Measurements from ENCODE around the gene GRK5. TPM values are rescaled to one million over a fixed set of nuclear protein-coding genes. Genes with fewer than 3 reads are reported as not detected.

GRK5 gene
- total RNA-seq, 2 experiments from 2014 or later = 11.4 to 13.3 TPM

- ChIA-PET CTCF (no interaction called here), POLR2A (no interaction called here)
These were observed 188.8 kb downstream of the GRK5 start for GRCh38 chr10:119396008-119396708.

GRCh38 chr10:119396709-119397071 lies 189.3 kb downstream of the GRK5 start:
- ChIA-PET CTCF (no interaction called here), POLR2A (no interaction called here)

GRCh38 chr10:119397416-119397815 lies 190.0 kb downstream of the GRK5 start:
- CTCF ChIA-PET = no interaction called here

GRCh38 chr10:119398996-119399395 lies 191.6 kb downstream of the GRK5 start:
- POLR2A ChIA-PET = no interaction called here
- CTCF ChIA-PET = interaction anchor here (0.5 kb wide), 1 partner anchor 480 kb away, joined by 5 read pairs; no protein-coding TSS in a partner anchor

More at GRCh38 chr10:119397416-119397815, 190.0 kb downstream of the GRK5 start:
- POLR2A ChIA-PET = no interaction called here

- ChIA-PET POLR2A (no interaction called here), CTCF (no interaction called here)
These were observed 192.1 kb downstream of the GRK5 start for GRCh38 chr10:119399466-119399865.

GRCh38 chr10:119401671-119402395 lies 194.5 kb downstream of the GRK5 start:
- ChIA-PET POLR2A (no interaction called here), CTCF (no interaction called here)

- CTCF ChIA-PET = no interaction called here
- POLR2A ChIA-PET = no interaction called here
These were observed 196.6 kb downstream of the GRK5 start for GRCh38 chr10:119403921-119404320.

GRCh38 chr10:119404719-119405519 lies 197.5 kb downstream of the GRK5 start:
- ChIA-PET POLR2A (interaction anchor here (0.6 kb wide), 1 partner anchor 95 kb away, joined by 4 read pairs; no protein-coding TSS in a partner anchor), CTCF (interaction anchor here (1.0 kb wide), 1 partner anchor 120 kb away, joined by 4 read pairs; no protein-coding TSS in a partner anchor)

- ChIA-PET POLR2A (interaction anchor here (0.6 kb wide), 1 partner anchor 95 kb away, joined by 4 read pairs; no protein-coding TSS in a partner anchor), CTCF (interaction anchor here (1.0 to 1.4 kb wide), 2 partner anchors 120 to 206 kb away, joined by 4 read pairs; no protein-coding TSS in a partner anchor)
These were observed 198.1 kb downstream of the GRK5 start for GRCh38 chr10:119405520-119405807.

GRCh38 chr10:119406137-119406536 lies 198.8 kb downstream of the GRK5 start:
- CTCF ChIA-PET = interaction anchor here (1.4 kb wide), 1 partner anchor 207 kb away, joined by 4 read pairs; no protein-coding TSS in a partner anchor
- POLR2A ChIA-PET = no interaction called here

- ChIA-PET POLR2A (no interaction called here), CTCF (interaction anchor here (1.4 kb wide), 1 partner anchor 207 kb away, joined by 4 read pairs; no protein-coding TSS in a partner anchor)
These were observed 199.4 kb downstream of the GRK5 start for GRCh38 chr10:119406601-119407253.

GRCh38 chr10:119407254-119407777 lies 199.9 kb downstream of the GRK5 start:
- POLR2A ChIA-PET = no interaction called here
- CTCF ChIA-PET = no interaction called here

- CTCF ChIA-PET = interaction anchor here (0.7 kb wide), 1 partner anchor 12 kb away, joined by 5 read pairs; no protein-coding TSS in a partner anchor
- POLR2A ChIA-PET = no interaction called here
These were observed 200.7 kb downstream of the GRK5 start for GRCh38 chr10:119408072-119408471.

GRCh38 chr10:119408969-119409371 lies 201.6 kb downstream of the GRK5 start:
- ChIA-PET CTCF (no interaction called here), POLR2A (no interaction called here)

GRCh38 chr10:119409385-119409784 lies 202.0 kb downstream of the GRK5 start:
- POLR2A ChIA-PET = no interaction called here
- CTCF ChIA-PET = no interaction called here

- POLR2A ChIA-PET = no interaction called here
These were observed 202.5 kb downstream of the GRK5 start for GRCh38 chr10:119409906-119410305.

GRCh38 chr10:119410361-119411116 lies 203.2 kb downstream of the GRK5 start:
- POLR2A ChIA-PET = no interaction called here
- CTCF ChIA-PET = no interaction called here

More at GRCh38 chr10:119409906-119410305, 202.5 kb downstream of the GRK5 start:
- CTCF ChIA-PET = no interaction called here

GRCh38 chr10:119412244-119413092 lies 205.1 kb downstream of the GRK5 start:
- CTCF ChIA-PET = no interaction called here
- POLR2A ChIA-PET = no interaction called here

Measured in activated CD8-positive, alpha-beta memory T cell treated with anti-CD3 and anti-CD28 coated beads for 36 hours (primary cell).